Activated T-helper 1 cell treated with anti-CD3 and anti-CD28 coated beads, Interleukin-12 subunit alpha, Interleukin-12 subunit beta, Interleukin-2, Interleukin-4 antibody, amounts not matched to agents 30 ng/mL and 10 ng/mL and 1 ng/mL, durations not matched to agents 14 hours and 24 hours and 36 hours (primary cell): ENCODE results near the gene KRT16. TPM values are rescaled to one million over a fixed set of nuclear protein-coding genes. Genes with fewer than 3 reads are reported as not detected.
"Not testable (repeated sequence)": the region's sequence is repeated elsewhere in the genome, so short reads cannot be mapped to it uniquely, and the experiment has no call there.

Experiments used
- DNase-seq: peaks from one replicate; pipeline ENCODE4 v3.0.0; 2021; ENCODE audit warnings: low spot score
- H3K27ac Mint-ChIP-seq: one replicate; pipeline ENCODE4 v1.8.0; 2021; ENCODE audit warnings: mild to moderate bottlenecking, mixed read lengths
- H3K27me3 Mint-ChIP-seq: one replicate; pipeline ENCODE4 v1.8.0; 2022; ENCODE audit warnings: mild to moderate bottlenecking, moderate library complexity, mixed read lengths; ENCODE audit not compliant: insufficient read depth
- H3K36me3 Mint-ChIP-seq: one replicate; pipeline ENCODE4 v1.8.0; 2021; ENCODE audit warnings: low read depth, mixed read lengths
- H3K4me1 Mint-ChIP-seq: one replicate; pipeline ENCODE4 v1.8.0; 2021; ENCODE audit warnings: low read depth, mixed read lengths
- H3K4me3 Mint-ChIP-seq: one replicate; pipeline ENCODE4 v1.8.0; 2021; ENCODE audit warnings: mild to moderate bottlenecking, moderate library complexity, mixed read lengths
- H3K9me3 Mint-ChIP-seq: one replicate; pipeline ENCODE4 v1.8.0; 2021; ENCODE audit warnings: mixed read lengths
- intact Hi-C: fragments of 100-400 bp; cut with micrococcal nuclease; formaldehyde crosslinking; loops from one replicate; pipeline ENCODE4 v1.15.1; 2024
- total RNA-seq: library from RNA; stranded (reverse); gene quantifications from 2 replicates; pipeline ENCODE4 v1.2.3, GENCODE V29; 2022

Gene KRT16
- total RNA-seq, 1 donor from 2014 or later, result not detected

- Mint-ChIP-seq H3K9me3 (peaks cover 16% of the 10 kb centered on the region), H3K36me3 (peaks cover 7% of the 10 kb centered on the region), H3K27me3 (peaks cover 5% of the 10 kb centered on the region), H3K4me1 (no peaks in the 10 kb centered on the region), H3K27ac (no peak overlapping the region), H3K4me3 (no peak overlapping the region)
- no peak for DNase-seq
- intact Hi-C loops, result no loop called here
Measured at GRCh38 chr17:41610965-41611640, 1.5 kb downstream of the KRT16 start.

GRCh38 chr17:41610061-41610517 is 2.5 kb downstream of the KRT16 start:
- DNase-seq, H3K4me1 Mint-ChIP-seq, H3K27ac Mint-ChIP-seq, intact Hi-C loops, H3K4me3 Mint-ChIP-seq, H3K27me3 Mint-ChIP-seq, H3K36me3 Mint-ChIP-seq: not testable (repeated sequence)
- peaks cover 19% of the 10 kb centered on the region for H3K9me3 Mint-ChIP-seq

- H3K27ac Mint-ChIP-seq, H3K36me3 Mint-ChIP-seq, H3K4me1 Mint-ChIP-seq, intact Hi-C loops, H3K4me3 Mint-ChIP-seq, DNase-seq: not testable (repeated sequence)
- H3K9me3 Mint-ChIP-seq, result peaks cover 19% of the 10 kb centered on the region
- H3K27me3 Mint-ChIP-seq, result peaks cover 18% of the 10 kb centered on the region
Measured at GRCh38 chr17:41606930-41607329, 5.6 kb downstream of the KRT16 start.

- H3K27me3 Mint-ChIP-seq, result peaks cover 16% of the 10 kb centered on the region
- no peaks in the 10 kb centered on the region for H3K4me1 Mint-ChIP-seq
- H3K36me3 Mint-ChIP-seq, result peaks cover 7% of the 10 kb centered on the region
- no peak overlapping the region for H3K27ac Mint-ChIP-seq
- intact Hi-C loops, result no loop called here
- peaks cover 16% of the 10 kb centered on the region for H3K9me3 Mint-ChIP-seq
- H3K4me3 Mint-ChIP-seq, result no peak overlapping the region
- DNase-seq, result no peak
Measured at GRCh38 chr17:41602524-41602923, 10.0 kb downstream of the KRT16 start.

- Mint-ChIP-seq H3K4me3 (no peak overlapping the region), H3K36me3 (no peaks in the 10 kb centered on the region), H3K9me3 (no peaks in the 10 kb centered on the region), H3K27ac (no peak overlapping the region), H3K27me3 (peaks cover 14% of the 10 kb centered on the region), H3K4me1 (no peaks in the 10 kb centered on the region)
- no peak for DNase-seq
- intact Hi-C loops, result no loop called here
Measured at GRCh38 chr17:41600318-41600717, 12.2 kb downstream of the KRT16 start.

GRCh38 chr17:41599680-41600079 is 12.9 kb downstream of the KRT16 start:
- H3K27me3 Mint-ChIP-seq, result peaks cover 14% of the 10 kb centered on the region
- H3K9me3 Mint-ChIP-seq, result no peaks in the 10 kb centered on the region
- no peak for DNase-seq
- H3K4me3 Mint-ChIP-seq, result no peak overlapping the region
- no peak overlapping the region for H3K27ac Mint-ChIP-seq
- H3K36me3 Mint-ChIP-seq, result no peaks in the 10 kb centered on the region
- intact Hi-C loops, result no loop called here
- no peaks in the 10 kb centered on the region for H3K4me1 Mint-ChIP-seq

GRCh38 chr17:41595585-41595984 is 17.0 kb downstream of the KRT16 start:
- no peaks in the 10 kb centered on the region for H3K4me1 Mint-ChIP-seq
- no peaks in the 10 kb centered on the region for H3K36me3 Mint-ChIP-seq
- peaks cover 7% of the 10 kb centered on the region for H3K27me3 Mint-ChIP-seq
- no peak overlapping the region for H3K27ac Mint-ChIP-seq
- no peak for DNase-seq
- no peak overlapping the region for H3K4me3 Mint-ChIP-seq
- no peaks in the 10 kb centered on the region for H3K9me3 Mint-ChIP-seq
- intact Hi-C loops, result no loop called here

- intact Hi-C loops, result loop anchor here (5.0 kb wide), 1 partner anchor 53 kb away; no protein-coding TSS in a partner anchor
- no peak for DNase-seq
- Mint-ChIP-seq H3K27ac (no peak overlapping the region), H3K4me3 (no peak overlapping the region), H3K4me1 (no peaks in the 10 kb centered on the region), H3K9me3 (no peaks in the 10 kb centered on the region), H3K27me3 (peaks cover 9% of the 10 kb centered on the region), H3K36me3 (no peaks in the 10 kb centered on the region)
Measured at GRCh38 chr17:41594363-41594915, 18.1 kb downstream of the KRT16 start.

GRCh38 chr17:41593306-41593981 is 19.1 kb downstream of the KRT16 start:
- DNase-seq, result no peak
- no peak overlapping the region for H3K4me3 Mint-ChIP-seq
- intact Hi-C loops, result loop anchor here (5.0 kb wide), 1 partner anchor 54 kb away; no protein-coding TSS in a partner anchor
- H3K27me3 Mint-ChIP-seq, result peaks cover 6% of the 10 kb centered on the region
- no peak overlapping the region for H3K27ac Mint-ChIP-seq
- H3K4me1 Mint-ChIP-seq, result no peaks in the 10 kb centered on the region
- no peaks in the 10 kb centered on the region for H3K9me3 Mint-ChIP-seq
- no peaks in the 10 kb centered on the region for H3K36me3 Mint-ChIP-seq

GRCh38 chr17:41592601-41593305 is 19.8 kb downstream of the KRT16 start:
- intact Hi-C loops, result loop anchor here (5.0 kb wide), 1 partner anchor 55 kb away; no protein-coding TSS in a partner anchor
- H3K4me3 Mint-ChIP-seq, result no peak overlapping the region
- no peaks in the 10 kb centered on the region for H3K9me3 Mint-ChIP-seq
- no peaks in the 10 kb centered on the region for H3K4me1 Mint-ChIP-seq
- no peak overlapping the region for H3K27ac Mint-ChIP-seq
- H3K27me3 Mint-ChIP-seq, result peaks cover 5% of the 10 kb centered on the region
- no peaks in the 10 kb centered on the region for H3K36me3 Mint-ChIP-seq
- no peak for DNase-seq

- Mint-ChIP-seq H3K27me3 (peaks cover 5% of the 10 kb centered on the region), H3K4me1 (no peaks in the 10 kb centered on the region), H3K36me3 (no peaks in the 10 kb centered on the region), H3K27ac (no peak overlapping the region), H3K9me3 (no peaks in the 10 kb centered on the region), H3K4me3 (no peak overlapping the region)
- DNase-seq, result no peak
- intact Hi-C loops, result no loop called here
Measured at GRCh38 chr17:41589301-41589700, 23.3 kb downstream of the KRT16 start.

GRCh38 chr17:41588126-41588810 is 24.3 kb downstream of the KRT16 start:
- H3K4me1 Mint-ChIP-seq, result no peaks in the 10 kb centered on the region
- no peak overlapping the region for H3K27ac Mint-ChIP-seq
- no peaks in the 10 kb centered on the region for H3K9me3 Mint-ChIP-seq
- DNase-seq, result no peak
- intact Hi-C loops, result no loop called here
- H3K27me3 Mint-ChIP-seq, result peaks cover 5% of the 10 kb centered on the region
- H3K4me3 Mint-ChIP-seq, result no peak overlapping the region
- no peaks in the 10 kb centered on the region for H3K36me3 Mint-ChIP-seq
